H1 (cell line): ENCODE measurements around the gene CSF2. TPM values are rescaled to one million over a fixed set of nuclear protein-coding genes. Genes with fewer than 3 reads are reported as not detected.

Source experiments
- MAFK ChIP-seq: IDR thresholded peaks from 2 replicates; pipeline ENCODE4 v1.6.1; 2012; ENCODE audit warnings: low read depth, mild to moderate bottlenecking, improper control_type of control experiment, low read length
- NANOG ChIP-seq: IDR thresholded peaks from 2 replicates; pipeline ENCODE4 v1.6.1; 2011; ENCODE audit warnings: low read length, low read depth, mild to moderate bottlenecking, inconsistent platforms; ENCODE audit not compliant: insufficient read depth, poor library complexity, severe bottlenecking
- polyA plus RNA-seq, 7 experiments: library from polyadenylated mRNA; depleted of rRNA in 3 of 7; stranded (reverse) in 5 of 7; unstranded in 2 of 7; fragments of >200 nt in 5 of 7; fragments of 200-250 nt in 2 of 7; gene quantifications; 1 replicate in 5 of 7; 2 replicates in 1 of 7; 4 replicates in 1 of 7; pipeline versions ENCODE4 v1.2.1 to v1.2.3, GENCODE V29; 2011 to 2013; ENCODE audit warnings: missing spikeins in 2 of 7, mixed read lengths in 2 of 7
- total RNA-seq: library from RNA; stranded (reverse); fragmentation: NEBNext Ultra II Directional; extraction: Animal tissue kit (Norgen Biotek cat#: 25700); gene quantifications from 2 replicates; pipeline ENCODE4 v1.2.1, GENCODE V29; 2021
- TF ChIP-seq, protein P1 (sequence below): fragments of 300-600 bp; sonication (generic); IDR thresholded peaks from 2 replicates; pipeline ENCODE4 v1.7.1; 2012; ENCODE audit warnings: low read length, moderate library complexity, mild to moderate bottlenecking, inconsistent platforms; ENCODE audit not compliant: insufficient replicate concordance

CSF2 gene
- total and polyA plus RNA-seq, 2 of the 8 experiments (the other 6 are each of a cell fraction or from before 2014, with no cell fraction given) = not detected

GRCh38 chr5:132102944-132103331, 29.3 kb downstream of the CSF2 start (continued):
- TF ChIP-seq, protein P1, sequence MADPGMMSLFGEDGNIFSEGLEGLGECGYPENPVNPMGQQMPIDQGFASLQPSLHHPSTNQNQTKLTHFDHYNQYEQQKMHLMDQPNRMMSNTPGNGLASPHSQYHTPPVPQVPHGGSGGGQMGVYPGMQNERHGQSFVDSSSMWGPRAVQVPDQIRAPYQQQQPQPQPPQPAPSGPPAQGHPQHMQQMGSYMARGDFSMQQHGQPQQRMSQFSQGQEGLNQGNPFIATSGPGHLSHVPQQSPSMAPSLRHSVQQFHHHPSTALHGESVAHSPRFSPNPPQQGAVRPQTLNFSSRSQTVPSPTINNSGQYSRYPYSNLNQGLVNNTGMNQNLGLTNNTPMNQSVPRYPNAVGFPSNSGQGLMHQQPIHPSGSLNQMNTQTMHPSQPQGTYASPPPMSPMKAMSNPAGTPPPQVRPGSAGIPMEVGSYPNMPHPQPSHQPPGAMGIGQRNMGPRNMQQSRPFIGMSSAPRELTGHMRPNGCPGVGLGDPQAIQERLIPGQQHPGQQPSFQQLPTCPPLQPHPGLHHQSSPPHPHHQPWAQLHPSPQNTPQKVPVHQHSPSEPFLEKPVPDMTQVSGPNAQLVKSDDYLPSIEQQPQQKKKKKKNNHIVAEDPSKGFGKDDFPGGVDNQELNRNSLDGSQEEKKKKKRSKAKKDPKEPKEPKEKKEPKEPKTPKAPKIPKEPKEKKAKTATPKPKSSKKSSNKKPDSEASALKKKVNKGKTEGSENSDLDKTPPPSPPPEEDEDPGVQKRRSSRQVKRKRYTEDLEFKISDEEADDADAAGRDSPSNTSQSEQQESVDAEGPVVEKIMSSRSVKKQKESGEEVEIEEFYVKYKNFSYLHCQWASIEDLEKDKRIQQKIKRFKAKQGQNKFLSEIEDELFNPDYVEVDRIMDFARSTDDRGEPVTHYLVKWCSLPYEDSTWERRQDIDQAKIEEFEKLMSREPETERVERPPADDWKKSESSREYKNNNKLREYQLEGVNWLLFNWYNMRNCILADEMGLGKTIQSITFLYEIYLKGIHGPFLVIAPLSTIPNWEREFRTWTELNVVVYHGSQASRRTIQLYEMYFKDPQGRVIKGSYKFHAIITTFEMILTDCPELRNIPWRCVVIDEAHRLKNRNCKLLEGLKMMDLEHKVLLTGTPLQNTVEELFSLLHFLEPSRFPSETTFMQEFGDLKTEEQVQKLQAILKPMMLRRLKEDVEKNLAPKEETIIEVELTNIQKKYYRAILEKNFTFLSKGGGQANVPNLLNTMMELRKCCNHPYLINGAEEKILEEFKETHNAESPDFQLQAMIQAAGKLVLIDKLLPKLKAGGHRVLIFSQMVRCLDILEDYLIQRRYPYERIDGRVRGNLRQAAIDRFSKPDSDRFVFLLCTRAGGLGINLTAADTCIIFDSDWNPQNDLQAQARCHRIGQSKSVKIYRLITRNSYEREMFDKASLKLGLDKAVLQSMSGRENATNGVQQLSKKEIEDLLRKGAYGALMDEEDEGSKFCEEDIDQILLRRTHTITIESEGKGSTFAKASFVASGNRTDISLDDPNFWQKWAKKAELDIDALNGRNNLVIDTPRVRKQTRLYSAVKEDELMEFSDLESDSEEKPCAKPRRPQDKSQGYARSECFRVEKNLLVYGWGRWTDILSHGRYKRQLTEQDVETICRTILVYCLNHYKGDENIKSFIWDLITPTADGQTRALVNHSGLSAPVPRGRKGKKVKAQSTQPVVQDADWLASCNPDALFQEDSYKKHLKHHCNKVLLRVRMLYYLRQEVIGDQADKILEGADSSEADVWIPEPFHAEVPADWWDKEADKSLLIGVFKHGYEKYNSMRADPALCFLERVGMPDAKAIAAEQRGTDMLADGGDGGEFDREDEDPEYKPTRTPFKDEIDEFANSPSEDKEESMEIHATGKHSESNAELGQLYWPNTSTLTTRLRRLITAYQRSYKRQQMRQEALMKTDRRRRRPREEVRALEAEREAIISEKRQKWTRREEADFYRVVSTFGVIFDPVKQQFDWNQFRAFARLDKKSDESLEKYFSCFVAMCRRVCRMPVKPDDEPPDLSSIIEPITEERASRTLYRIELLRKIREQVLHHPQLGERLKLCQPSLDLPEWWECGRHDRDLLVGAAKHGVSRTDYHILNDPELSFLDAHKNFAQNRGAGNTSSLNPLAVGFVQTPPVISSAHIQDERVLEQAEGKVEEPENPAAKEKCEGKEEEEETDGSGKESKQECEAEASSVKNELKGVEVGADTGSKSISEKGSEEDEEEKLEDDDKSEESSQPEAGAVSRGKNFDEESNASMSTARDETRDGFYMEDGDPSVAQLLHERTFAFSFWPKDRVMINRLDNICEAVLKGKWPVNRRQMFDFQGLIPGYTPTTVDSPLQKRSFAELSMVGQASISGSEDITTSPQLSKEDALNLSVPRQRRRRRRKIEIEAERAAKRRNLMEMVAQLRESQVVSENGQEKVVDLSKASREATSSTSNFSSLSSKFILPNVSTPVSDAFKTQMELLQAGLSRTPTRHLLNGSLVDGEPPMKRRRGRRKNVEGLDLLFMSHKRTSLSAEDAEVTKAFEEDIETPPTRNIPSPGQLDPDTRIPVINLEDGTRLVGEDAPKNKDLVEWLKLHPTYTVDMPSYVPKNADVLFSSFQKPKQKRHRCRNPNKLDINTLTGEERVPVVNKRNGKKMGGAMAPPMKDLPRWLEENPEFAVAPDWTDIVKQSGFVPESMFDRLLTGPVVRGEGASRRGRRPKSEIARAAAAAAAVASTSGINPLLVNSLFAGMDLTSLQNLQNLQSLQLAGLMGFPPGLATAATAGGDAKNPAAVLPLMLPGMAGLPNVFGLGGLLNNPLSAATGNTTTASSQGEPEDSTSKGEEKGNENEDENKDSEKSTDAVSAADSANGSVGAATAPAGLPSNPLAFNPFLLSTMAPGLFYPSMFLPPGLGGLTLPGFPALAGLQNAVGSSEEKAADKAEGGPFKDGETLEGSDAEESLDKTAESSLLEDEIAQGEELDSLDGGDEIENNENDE = no peak
- no peak for TF ChIP-seq NANOG
- no peak for TF ChIP-seq MAFK
- TF ChIP-seq, all 59 proteins: peak for 0
